ENCODE results near the gene PIWIL4.
"Not testable (repeated sequence)": the region's sequence is repeated elsewhere in the genome, so short reads cannot be mapped to it uniquely, and the experiment has no call there.

PIWIL4 gene

GRCh38 chr11:94638902-94639373 lies 71.8 kb downstream of the PIWIL4 start:
- no peak for DNase-seq

GRCh38 chr11:94639901-94640721 lies 72.9 kb downstream of the PIWIL4 start:
- DNase-seq = no peak

GRCh38 chr11:94641167-94641761 lies 74.1 kb downstream of the PIWIL4 start:
- no peak for DNase-seq

GRCh38 chr11:94643186-94643585 lies 76.0 kb downstream of the PIWIL4 start:
- DNase-seq = not testable (repeated sequence)

GRCh38 chr11:94647926-94648325 lies 80.8 kb downstream of the PIWIL4 start:
- no peak for DNase-seq

- no peak for DNase-seq
These were observed 81.6 kb downstream of the PIWIL4 start for GRCh38 chr11:94648789-94649188.

GRCh38 chr11:94649254-94649653 lies 82.1 kb downstream of the PIWIL4 start:
- DNase-seq = no peak

GRCh38 chr11:94649964-94650623 lies 82.9 kb downstream of the PIWIL4 start:
- no peak for DNase-seq

GRCh38 chr11:94650756-94651155 lies 83.6 kb downstream of the PIWIL4 start:
- DNase-seq = no peak

- DNase-seq = no peak
These were observed 85.6 kb downstream of the PIWIL4 start for GRCh38 chr11:94652735-94653284.

GRCh38 chr11:94653561-94653960 lies 86.4 kb downstream of the PIWIL4 start:
- DNase-seq = no peak

- no peak for DNase-seq
These were observed 87.0 kb downstream of the PIWIL4 start for GRCh38 chr11:94654201-94654600.

- no peak for DNase-seq
These were observed 88.1 kb downstream of the PIWIL4 start for GRCh38 chr11:94655291-94655690.

- DNase-seq = no peak
These were observed 88.8 kb downstream of the PIWIL4 start for GRCh38 chr11:94655956-94656355.

- no peak for DNase-seq
These were observed 89.8 kb downstream of the PIWIL4 start for GRCh38 chr11:94656968-94657367.

- DNase-seq = no peak
These were observed 90.5 kb downstream of the PIWIL4 start for GRCh38 chr11:94657629-94658028.

- DNase-seq = no peak
These were observed 91.2 kb downstream of the PIWIL4 start for GRCh38 chr11:94658386-94658785.

- no peak for DNase-seq
These were observed 91.7 kb downstream of the PIWIL4 start for GRCh38 chr11:94658888-94659287.

GRCh38 chr11:94661444-94661843 lies 94.3 kb downstream of the PIWIL4 start:
- no peak for DNase-seq

- no peak for DNase-seq
These were observed 95.1 kb downstream of the PIWIL4 start for GRCh38 chr11:94662065-94662779.

GRCh38 chr11:94662846-94663390 lies 95.8 kb downstream of the PIWIL4 start:
- no peak for DNase-seq

- no peak for DNase-seq
These were observed 97.2 kb downstream of the PIWIL4 start for GRCh38 chr11:94664346-94664745.
